Endothelial cell of umbilical vein (primary cell): Measurements from ENCODE around the gene SP1.

Experiments
- EZH2 ChIP-seq: IDR thresholded peaks from 2 replicates; pipeline ENCODE4 v1.6.1; 2012; ENCODE audit warnings: borderline replicate concordance, low read depth, mild to moderate bottlenecking, moderate library complexity, low read length, inconsistent platforms; ENCODE audit not compliant: severe bottlenecking
- FOS ChIP-seq: IDR thresholded peaks from 2 replicates; pipeline ENCODE4 v1.6.1; 2011; ENCODE audit warnings: mild to moderate bottlenecking, low read length, moderate library complexity, borderline replicate concordance; ENCODE audit not compliant: insufficient read depth
- MYC ChIP-seq: IDR thresholded peaks from one replicate; pipeline ENCODE4 v1.6.1; 2011; ENCODE audit warnings: mild to moderate bottlenecking, low read depth, low read length
- POLR2A ChIP-seq: IDR thresholded peaks from 2 replicates; pipeline ENCODE4 v1.6.1; 2012; ENCODE audit warnings: low read depth, mild to moderate bottlenecking, control low read depth, low read length
- POLR2AphosphoS5 ChIP-seq: IDR thresholded peaks from 2 replicates; pipeline ENCODE4 v1.6.1; 2012; ENCODE audit warnings: low read depth, mild to moderate bottlenecking, control low read depth, low read length, moderate library complexity; ENCODE audit not compliant: insufficient read depth
- TF ChIP-seq, protein P1 (sequence below): IDR thresholded peaks from 2 replicates; pipeline ENCODE4 v1.6.1; 2011; ENCODE audit not compliant: insufficient read depth, insufficient read length
- TF ChIP-seq, protein P2 (sequence below), 2 donors: IDR thresholded peaks; 1 replicate in 1 of 2; 2 replicates in 1 of 2; pipeline ENCODE4 v1.5.1; 2011; ENCODE audit warnings: low read length in 2 of 2, mild to moderate bottlenecking in 2 of 2, moderate library complexity in 2 of 2, control low read depth in 1 of 2, inconsistent platforms in 1 of 2, low read depth in 1 of 2; ENCODE audit not compliant: insufficient read depth in 1 of 2; ENCODE audit errors: extremely low read depth in 1 of 2

DNA sequence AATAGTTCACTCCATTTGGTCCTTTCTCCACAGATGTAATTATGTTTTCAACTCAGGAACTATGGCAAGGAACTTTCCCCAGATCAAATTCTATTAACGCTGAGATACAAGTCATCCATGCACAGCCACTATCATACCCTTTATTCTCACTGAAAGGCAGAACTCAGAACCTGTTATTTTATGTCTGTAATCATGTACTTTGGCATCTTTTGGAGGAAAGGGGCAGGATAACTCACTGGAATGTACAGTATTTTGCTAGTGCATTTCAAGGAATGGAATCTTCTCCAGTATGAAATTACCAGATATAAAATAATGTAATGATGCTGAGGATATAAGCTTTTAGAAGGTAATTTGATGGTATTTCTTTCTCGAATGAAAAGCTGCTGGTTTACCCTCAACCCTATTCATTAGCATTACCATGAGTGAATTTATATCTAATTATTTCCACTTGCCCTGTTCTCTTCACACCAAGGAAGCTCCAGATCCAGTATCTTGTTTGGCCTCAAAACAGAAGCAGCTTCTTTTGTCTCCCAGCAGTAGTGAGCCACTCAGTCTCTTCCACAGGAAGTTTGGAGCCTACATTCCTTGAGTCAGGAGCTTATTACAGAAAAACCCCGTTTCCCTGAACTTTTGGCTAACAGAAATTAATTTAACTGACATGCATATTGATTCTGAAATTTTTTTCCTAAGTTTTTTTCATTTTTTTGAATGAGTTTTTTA, 33.7 kb downstream of the SP1 start:
- TF ChIP-seq, protein P1, sequence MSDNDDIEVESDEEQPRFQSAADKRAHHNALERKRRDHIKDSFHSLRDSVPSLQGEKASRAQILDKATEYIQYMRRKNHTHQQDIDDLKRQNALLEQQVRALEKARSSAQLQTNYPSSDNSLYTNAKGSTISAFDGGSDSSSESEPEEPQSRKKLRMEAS, result no peak
- TF ChIP-seq FOS, result no peak
- TF ChIP-seq, protein P2, sequence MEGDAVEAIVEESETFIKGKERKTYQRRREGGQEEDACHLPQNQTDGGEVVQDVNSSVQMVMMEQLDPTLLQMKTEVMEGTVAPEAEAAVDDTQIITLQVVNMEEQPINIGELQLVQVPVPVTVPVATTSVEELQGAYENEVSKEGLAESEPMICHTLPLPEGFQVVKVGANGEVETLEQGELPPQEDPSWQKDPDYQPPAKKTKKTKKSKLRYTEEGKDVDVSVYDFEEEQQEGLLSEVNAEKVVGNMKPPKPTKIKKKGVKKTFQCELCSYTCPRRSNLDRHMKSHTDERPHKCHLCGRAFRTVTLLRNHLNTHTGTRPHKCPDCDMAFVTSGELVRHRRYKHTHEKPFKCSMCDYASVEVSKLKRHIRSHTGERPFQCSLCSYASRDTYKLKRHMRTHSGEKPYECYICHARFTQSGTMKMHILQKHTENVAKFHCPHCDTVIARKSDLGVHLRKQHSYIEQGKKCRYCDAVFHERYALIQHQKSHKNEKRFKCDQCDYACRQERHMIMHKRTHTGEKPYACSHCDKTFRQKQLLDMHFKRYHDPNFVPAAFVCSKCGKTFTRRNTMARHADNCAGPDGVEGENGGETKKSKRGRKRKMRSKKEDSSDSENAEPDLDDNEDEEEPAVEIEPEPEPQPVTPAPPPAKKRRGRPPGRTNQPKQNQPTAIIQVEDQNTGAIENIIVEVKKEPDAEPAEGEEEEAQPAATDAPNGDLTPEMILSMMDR (IDR thresholded peaks at IDR 0.05; ENCODE audit: extremely low read depth in 1 of 2, insufficient read depth in 1 of 2, low read depth in 1 of 2, low read length in 2 of 2), result no peak
- TF ChIP-seq POLR2A, result no peak
- TF ChIP-seq POLR2AphosphoS5, result no peak
- TF ChIP-seq EZH2, result no peak
- no peak for TF ChIP-seq MYC
